GM19023 (cell line): Measurements from ENCODE around the gene LCNL1.

Experiments
- ATAC-seq: cut with Tn5 transposase; IDR thresholded peaks from one replicate; pipeline ENCODE4 v1.9.1; 2021; ENCODE audit warnings: mild to moderate bottlenecking, moderate library complexity; ENCODE audit not compliant: unreplicated experiment

LCNL1 gene

GRCh38 chr9:136982232-136983051, at the start of gene LCNL1:
LCNL1 (plus strand) TSS chr9:136982993; CDS start chr9:136983587, 594 bp downstream.
- no peak for ATAC-seq

DNA sequence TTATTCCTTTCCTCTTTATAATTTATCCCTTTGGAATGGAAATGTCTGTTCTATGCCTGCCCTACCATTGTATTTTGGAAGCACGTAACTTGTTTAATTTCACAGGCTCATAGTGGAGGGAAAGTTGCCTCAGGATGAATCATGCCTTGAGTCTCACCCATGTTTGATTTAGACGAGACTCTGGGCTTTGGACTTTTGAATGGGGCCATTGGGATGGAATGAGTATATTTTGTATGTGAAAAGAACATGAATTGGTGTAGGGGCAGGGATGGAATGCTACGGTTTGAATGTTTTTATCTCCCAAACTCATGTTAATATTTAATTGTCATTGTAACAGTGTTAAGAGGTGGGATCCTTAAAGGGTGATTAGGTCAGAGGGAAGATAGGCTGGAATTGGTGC, 48.5 kb upstream of the LCNL1 start:
- ATAC-seq = no peak

DNA sequence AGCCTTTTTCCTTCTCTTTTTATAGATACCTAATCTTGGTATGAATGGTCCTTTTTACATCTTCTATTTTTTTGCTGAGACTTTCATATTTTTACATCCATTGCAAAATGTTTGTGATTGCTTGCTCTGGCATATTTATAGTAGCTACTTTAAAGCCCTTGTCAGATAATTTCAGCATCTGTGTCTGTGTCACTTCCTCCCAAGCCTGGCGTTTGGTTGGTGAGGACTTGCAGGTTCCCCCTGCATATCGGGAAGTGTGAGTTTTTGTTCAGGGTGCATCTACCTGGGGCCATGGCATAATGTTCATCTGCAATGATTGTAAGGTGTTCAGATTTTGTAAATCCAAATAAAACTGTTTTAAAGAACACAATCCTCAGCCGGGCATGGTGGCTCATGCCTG, 47.1 kb upstream of the LCNL1 start:
- ATAC-seq = no peak

GRCh38 chr9:136936645-136937170, 46.1 kb upstream of the LCNL1 start:
- no peak for ATAC-seq

- ATAC-seq = no peak
Measured at GRCh38 chr9:136937186-136938001, 45.4 kb upstream of the LCNL1 start.

DNA sequence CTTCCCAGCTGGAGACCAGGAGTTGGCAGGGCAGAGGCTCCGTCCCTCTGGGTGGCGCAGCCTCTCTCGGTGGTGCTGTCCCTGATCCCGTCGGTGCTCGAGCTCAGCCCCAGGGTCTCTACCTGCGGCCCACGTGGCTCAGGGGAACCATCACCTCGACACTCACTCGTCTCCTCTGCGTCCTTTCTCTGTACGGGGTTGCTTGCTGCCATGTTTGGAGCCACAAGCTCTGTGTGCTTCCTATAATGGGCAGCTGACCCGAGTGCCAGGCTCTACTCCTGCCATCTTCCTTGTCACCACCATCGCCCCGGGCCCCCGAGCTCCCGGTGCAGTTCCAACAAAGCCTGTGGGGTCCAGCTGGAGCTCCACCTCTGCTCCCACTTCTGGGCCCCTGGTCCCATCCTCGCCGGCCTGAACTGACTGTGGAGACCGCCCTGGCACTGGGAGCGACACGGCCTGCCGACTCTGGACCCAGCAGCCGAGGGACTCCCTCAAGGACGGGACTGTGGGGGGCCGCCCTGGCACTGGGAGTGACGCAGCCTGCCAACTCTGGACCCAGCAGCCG, 43.3 kb upstream of the LCNL1 start:
- ATAC-seq = no peak

DNA sequence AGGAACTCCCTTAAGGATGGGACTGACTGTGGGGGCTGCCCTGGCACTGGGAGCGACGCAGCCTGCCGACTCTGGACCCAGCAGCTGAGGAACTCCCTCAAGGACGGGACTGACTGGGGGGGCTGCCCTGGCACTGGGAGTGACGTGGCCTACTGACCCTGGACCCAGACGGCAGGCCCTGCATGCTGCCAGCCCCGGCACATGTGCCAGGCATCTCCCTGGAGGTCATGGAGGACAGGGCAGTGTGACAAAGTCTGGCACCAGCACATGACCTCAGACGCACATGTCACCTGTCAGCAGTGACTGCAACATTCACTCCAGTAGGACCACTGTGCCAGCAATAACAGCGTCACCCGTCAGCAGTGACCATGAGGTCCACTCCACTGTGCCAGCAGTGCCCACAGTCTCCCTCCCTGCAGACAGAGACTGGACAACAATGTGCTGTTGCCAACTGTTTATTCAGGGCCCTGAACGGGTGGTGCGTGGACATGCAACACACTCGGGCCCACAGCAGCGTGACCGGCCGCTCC, 42.7 kb upstream of the LCNL1 start:
- no peak for ATAC-seq

GRCh38 chr9:136940526-136941230, 42.1 kb upstream of the LCNL1 start:
- no peak for ATAC-seq

DNA sequence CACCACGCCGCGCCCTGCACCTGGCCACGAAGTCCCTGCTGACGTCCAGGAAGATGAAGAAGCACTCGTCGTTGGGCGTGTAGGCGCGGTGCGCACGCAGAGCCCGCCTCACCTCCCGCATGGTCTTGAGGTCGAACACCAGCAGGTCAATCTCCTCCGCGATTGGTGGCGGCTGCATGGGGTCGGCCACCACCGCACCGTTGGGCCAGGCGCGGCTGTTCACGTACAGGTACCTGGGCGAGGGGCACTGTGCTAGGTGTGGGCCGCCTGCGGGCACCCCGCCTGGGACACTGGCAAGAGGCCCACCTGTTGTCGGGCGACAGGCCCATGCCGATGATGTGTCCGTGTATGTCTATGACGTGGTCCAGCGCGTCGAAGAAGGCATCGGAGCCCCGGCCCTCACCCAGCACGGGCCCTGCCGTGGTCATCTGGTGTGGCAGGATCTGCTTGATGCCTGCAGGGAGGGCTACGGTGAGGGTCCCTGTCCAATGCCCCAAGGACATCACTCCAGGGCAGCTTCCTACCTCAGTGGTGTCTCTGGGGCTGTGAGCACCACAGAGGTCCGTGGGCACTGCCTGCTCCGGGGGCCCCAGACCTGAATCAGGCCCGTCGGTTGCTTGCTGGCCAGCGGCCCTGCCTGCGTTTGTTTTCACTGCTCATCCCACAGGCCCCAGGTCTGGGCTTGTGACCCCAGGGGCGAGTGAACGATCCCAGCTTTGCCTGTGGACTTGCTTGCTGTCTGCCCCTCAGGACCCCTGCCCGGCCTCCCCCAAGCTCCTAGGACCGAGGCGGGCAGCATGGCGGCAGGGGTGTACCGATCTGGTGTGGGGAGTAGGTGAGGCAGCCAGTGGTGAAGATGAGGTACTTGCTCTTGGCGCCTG, 41.3 kb upstream of the LCNL1 start:
- ATAC-seq = no peak

DNA sequence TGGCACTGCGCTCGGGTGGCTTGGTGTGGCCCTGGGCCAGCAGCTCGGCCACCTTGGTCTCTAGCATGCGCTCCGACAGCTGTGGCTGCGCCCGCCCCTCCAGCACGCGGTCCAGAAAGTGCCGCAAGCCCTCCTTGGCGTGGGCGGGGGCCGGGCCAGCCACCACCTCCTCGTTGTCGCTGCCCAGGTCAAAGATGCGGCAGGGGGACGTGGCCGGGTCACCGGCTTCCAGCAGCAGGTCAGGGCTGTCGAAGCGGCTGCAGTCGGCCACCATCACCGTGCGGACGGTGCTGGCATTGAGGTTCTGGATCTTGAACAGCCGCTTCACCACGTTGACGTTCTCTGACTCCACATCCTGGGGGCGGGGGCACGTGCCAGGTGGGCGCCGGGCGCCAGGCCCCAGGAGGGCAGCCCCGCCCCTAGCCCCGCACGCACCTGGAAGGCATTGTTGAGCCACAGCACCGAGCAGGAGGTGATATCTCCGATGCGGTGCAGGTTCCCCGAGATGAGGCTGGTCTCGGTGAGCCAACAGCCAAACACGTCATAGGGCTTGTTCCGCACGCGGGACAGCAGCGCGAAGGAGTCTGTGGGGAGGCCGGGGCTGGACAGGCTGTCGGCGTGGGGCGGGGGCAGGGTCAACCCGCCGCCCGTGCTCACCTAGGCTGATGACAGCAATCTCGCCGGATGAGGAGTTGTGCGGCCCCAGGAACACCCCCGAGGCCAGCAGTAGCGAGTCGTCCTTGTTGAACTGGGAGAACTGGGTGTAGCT, 40.5 kb upstream of the LCNL1 start:
- no peak for ATAC-seq

DNA sequence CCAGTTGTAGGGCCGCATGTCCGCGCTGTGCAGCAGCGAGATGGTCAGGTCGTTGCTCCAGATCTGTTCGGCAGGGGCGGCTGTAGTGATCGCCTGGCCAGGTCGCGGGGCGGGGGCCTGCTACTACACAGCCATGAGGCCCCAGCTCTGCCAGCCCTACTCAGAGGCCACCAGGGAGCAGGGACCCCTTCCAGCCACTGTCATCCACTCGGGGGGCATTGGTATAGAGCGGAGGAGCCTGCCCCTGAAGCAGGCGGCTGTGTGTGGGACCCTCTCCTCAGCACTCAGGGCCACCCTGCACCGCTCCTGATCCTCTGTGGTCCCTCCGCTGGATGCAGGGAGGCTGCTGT, 39.9 kb upstream of the LCNL1 start:
- ATAC-seq = no peak

DNA sequence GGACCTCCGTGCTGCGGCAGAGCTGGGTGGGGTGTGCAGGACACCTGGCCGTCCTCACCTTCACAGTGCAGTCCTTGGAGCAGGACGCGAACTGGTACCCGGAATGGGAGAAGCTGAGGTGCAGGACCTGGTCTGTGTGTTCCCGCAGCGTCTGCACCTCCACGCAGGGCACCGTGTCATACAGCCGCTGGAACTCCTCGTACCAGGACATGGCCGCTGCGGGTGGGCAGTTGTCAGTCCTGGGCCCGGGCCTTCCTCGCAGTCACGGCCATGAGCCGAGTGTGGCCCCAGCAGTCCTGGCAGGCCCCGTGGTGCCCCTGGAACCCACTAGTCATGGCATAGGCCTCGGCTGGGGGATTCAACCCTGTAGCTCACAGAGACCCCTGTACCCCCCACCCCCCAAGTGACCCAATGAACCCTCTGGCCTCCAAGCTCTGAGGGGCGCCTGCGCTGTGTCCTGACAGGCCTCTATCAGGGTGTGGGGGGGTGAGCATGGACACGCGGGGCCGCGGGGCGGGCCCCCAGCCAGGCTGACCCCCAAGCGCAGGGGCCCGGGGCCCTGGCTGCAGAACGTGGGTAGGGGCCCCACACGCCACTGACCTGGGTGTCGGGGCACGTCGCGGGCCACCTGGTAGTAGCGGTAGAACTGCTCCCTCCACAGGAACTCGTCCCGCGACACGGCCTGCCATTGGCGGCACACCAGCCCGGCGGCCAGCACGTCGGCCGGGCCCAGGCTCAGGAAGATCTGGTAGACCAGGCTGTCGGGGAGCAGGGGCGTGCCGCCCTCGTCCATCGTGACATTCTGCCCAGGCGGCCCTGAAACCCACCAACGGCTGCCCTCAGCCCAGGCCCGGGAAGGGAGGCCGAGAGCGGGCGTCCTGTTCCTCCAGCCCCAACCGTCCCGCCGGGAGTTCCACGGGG, 39.2 kb upstream of the LCNL1 start:
- ATAC-seq = peak; percentile 14

- peak; percentile 37 for ATAC-seq
Measured at GRCh38 chr9:136944212-136944518, 38.6 kb upstream of the LCNL1 start.

DNA sequence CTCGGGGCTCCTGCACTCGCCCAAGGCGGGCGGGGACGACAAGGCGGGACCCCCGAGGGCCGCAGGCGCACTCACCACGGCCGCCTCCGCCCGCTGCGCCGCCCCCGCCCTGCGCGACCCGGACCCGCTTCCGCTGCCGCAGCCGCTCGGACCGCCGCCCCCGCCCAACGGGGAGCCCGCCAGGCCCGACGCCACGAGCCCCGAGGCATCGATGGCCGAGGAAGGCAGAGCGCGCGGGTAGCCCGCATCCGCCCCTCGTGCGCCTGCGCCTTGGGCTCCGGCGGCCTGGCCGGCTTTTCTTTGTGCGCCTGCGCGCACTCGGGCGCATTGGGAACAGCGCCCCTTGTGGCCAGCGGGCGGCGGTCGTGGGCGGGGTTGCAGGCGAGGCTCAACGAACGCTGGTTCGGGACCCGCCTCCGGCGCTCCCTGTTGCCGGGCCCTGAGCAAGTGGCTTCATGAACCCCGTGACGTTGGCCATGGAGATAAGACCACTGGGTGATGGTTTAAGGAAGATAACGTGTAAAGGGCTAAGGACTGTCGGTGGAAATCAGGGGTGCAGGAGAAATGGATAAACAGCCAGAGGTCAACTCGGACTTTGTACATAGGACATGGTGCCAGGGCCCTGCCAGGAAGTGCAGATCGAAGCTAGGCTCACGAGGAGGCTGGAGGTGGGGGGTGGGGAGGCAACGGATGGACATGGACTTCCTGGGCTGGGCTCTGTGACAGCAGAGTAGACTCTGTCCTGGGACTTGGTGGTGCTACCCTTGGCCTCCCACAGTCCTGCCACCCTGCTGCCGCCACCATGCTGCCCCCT, 38.1 kb upstream of the LCNL1 start, which contains the start of the genes C8G and FBXW5:
Gene C8G (plus strand): TSS at position 725 of the 814 bp plus-strand sequence. CDS start 78 bp downstream, at position 803.
Gene FBXW5 (minus strand): TSS at position 220 of the 814 bp plus-strand sequence. CDS start 655 bp downstream, outside the sequence.
- ATAC-seq = peak; percentile 77

- ATAC-seq = no peak
Measured at GRCh38 chr9:136945333-136946227, 37.2 kb upstream of the LCNL1 start.
